AG09309 (cell line): ENCODE data around the gene TMEM89.

Experiments
- DNase-seq: peaks from one replicate; pipeline ENCODE4 v3.0.0-alpha.2; 2010; ENCODE audit warnings: low read depth
- H3K4me3 ChIP-seq: 2 replicates; pipeline ENCODE4 v1.5.1; 2011; ENCODE audit warnings: mild to moderate bottlenecking, low read depth, low read length, moderate library complexity; ENCODE audit not compliant: control insufficient read depth
- TF ChIP-seq, protein P1 (sequence below): IDR thresholded peaks from 2 replicates; pipeline ENCODE4 v1.5.1; 2011; ENCODE audit warnings: mild to moderate bottlenecking, low read depth, low read length, inconsistent platforms; ENCODE audit not compliant: insufficient read depth, control insufficient read depth; ENCODE audit errors: missing control alignments

TMEM89 gene

DNA sequence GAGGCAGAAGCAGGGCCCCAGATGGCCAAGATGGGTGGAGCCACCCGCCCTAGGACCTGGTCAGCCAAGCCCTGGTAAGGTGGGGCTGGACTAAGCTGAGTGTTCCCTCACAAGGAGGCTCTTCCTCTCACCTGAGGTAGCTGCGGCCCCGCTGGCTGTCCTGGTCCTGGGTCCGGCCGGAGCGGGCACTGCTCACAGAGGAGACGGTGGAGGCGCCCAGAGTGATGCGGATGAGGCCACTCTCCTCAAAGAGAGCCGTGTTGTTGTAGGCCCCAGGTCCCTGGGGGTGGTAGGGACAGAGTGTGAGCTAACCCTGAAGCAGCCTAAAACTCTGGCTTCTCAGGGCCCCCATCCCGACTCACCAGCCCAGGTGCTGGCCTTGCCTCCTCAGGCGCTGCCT is 21.0 kb upstream of the TMEM89 start:
- H3K4me3 ChIP-seq = no peak overlapping the region
- DNase-seq = no peak
- TF ChIP-seq, protein P1, sequence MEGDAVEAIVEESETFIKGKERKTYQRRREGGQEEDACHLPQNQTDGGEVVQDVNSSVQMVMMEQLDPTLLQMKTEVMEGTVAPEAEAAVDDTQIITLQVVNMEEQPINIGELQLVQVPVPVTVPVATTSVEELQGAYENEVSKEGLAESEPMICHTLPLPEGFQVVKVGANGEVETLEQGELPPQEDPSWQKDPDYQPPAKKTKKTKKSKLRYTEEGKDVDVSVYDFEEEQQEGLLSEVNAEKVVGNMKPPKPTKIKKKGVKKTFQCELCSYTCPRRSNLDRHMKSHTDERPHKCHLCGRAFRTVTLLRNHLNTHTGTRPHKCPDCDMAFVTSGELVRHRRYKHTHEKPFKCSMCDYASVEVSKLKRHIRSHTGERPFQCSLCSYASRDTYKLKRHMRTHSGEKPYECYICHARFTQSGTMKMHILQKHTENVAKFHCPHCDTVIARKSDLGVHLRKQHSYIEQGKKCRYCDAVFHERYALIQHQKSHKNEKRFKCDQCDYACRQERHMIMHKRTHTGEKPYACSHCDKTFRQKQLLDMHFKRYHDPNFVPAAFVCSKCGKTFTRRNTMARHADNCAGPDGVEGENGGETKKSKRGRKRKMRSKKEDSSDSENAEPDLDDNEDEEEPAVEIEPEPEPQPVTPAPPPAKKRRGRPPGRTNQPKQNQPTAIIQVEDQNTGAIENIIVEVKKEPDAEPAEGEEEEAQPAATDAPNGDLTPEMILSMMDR = no peak

DNA sequence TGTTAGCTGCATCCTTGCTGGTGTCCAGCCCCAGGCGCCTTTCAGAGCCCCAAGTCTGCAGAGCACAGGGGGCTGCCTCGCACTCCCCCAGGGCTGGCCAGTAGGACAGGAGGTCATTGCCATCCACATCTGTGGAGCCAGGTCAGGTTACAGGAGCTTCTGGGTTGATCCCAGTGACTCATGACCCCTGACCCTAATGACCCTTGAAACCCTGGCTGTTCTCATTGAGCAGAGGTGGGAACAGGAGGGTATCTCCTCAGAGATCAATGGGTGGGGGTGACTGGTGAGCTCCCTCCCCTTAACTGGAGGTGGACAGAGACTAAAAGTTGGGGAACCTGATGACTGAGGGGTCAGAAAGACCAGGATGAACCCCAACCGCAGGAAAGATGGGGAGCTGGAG is 19.8 kb upstream of the TMEM89 start:
- no peak for DNase-seq
- H3K4me3 ChIP-seq = no peak overlapping the region
- TF ChIP-seq, protein P1 = no peak

DNA sequence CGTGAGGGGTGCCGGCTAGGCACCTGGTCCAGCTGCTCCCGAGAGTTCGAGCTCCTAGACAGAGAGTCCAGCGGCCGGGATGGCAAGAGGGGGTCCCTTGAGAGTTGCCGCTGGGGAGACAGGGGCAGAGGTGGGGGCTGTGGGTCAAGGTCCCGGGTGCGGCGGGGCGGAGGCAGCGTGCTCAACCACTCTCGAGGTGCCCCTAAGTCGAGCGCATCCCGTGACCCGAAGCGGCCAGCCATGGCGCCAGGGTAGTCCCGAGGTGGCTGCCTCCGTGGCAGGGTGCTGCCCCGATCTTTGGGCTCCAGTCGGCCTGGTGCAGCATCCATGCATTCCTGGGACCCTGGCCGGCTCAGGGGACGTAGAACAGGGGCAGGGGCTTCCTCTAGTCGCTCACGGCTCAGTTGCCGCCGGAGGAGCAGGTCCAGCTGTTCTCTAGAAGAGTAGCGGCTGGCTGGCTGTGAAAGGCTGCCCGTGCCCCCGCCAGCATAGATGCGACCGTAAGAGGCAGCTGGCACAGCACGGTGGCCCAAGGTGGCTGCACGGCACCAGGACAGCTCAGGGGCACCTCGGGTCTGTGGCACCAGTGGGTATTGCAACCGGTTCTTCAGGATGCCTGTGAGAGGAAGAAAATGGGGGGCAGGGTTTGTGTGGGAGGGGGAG is 18.5 kb upstream of the TMEM89 start:
- no peak for DNase-seq
- TF ChIP-seq, protein P1 = no peak
- no peak overlapping the region for H3K4me3 ChIP-seq

DNA sequence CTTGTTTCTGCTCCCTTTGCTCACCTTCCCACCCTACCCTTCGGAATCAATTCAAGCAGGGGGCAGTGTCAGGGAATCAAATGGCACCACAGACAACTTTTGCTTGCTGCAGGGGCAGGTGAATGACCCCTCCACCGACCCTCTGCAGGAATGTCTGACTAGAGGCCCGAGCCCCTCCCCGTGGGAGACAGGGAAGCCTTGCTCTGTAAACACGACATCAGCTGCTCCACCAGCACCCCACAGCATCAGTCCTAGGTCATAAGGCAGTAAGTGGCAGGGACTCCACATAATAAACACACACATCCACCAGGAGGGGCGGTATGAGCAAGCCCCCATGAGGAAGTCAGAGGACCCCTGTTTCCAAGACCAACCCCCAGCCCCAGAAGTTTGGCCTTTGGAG is 15.7 kb upstream of the TMEM89 start:
- DNase-seq = no peak

DNA sequence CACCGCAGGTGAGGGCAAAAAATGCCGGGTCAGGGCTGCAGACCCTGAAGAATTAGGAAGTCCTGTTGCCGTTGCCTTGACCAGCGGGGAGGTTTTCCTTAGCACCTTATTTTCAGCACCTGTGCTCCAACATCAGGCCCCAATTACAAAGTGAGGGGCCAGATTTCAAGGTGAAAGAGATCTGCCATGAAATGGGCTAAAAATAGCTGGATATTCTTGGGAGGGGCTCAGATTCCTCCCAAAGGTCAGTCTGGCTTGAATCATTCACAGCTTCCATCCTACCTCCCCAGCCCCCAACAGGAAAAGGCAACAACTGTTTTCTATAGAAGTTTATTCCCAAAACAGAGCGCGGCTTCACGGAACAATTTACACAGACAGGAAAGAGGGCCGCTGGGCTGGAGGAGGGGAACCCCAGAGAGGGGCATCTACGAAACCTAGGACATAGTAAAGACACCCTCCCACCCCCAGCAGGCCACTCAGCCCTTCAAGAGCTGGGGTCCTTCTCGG is 14.6 kb upstream of the TMEM89 start:
- peak overlapping the region; percentile 92 for H3K4me3 ChIP-seq
- TF ChIP-seq, protein P1 = no peak
- no peak for DNase-seq

More for the DNA sequence above, 15.7 kb upstream of the TMEM89 start:
- no peak overlapping the region for H3K4me3 ChIP-seq
- TF ChIP-seq, protein P1 = no peak

DNA sequence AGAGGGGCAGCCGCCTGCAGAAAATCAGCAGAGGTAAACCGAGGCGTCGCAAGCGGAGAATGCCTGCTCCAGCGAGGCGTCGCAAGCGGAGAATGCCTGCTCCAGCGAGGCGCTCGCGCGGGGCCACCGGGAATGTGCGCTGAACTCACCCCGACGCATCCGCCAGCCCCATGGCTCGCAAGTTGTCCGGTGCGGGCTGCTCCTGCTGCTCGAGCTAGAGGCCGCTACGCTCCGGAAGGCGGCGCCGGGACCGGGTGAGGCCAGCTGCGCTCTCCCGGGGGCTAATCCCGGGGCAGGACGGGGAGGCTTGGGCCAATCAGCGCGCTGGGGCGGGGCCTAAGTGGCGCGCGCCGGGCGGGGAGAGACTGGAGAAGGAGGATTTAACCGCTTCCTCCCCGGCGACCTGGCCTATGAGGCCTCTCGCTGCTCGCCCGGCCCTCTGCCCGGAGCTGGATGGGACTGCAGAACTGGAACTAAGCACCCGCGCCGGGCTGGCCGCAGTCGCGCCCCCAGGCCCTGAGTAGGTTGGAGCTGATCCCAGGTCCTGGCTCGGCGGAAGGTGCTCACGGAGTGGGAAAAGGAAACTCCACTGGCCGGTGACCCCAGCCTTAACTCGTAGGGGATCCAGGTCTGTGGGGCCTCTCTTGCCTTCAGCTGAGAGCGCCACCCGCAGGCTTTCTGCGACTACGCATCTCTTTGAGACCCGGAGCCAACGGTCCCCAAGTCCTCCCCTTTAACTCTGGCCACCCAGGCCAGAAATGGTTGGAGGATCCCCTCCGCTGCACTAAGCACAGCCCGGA is 13.9 kb upstream of the TMEM89 start, which contains the start of gene SLC26A6:
TSS of gene SLC26A6 (minus strand) at position 240 of the 800 bp plus-strand sequence. CDS start at position 172, 68 bp downstream.
- peak; percentile 79 for DNase-seq
- TF ChIP-seq, protein P1 = peak; percentile 71
- H3K4me3 ChIP-seq = peak within 1 kb of the TSS; percentile 92
